ENCODE data around the gene BMP7.

DNA sequence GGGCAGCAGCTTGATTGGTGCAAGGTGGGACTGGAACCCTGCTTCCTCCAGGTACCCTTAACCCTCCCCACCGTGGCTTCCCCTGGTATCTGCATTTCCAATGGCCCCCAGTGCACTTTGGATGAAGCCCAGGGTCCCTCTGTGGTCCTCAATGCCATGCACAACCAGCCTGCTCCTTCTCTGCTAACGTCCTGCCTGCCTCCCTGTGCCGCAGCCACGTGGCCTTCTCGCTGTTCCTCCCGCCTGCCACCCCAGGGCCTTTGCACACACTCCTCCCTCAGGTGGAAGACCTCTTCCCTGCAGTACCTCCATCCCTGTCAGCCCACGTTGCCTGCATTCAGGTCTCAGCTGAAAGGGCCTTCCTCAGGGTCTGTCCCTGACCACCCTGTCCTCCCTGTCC is 101.6 kb downstream of the BMP7 start:
- TF ChIP-seq, protein P1, sequence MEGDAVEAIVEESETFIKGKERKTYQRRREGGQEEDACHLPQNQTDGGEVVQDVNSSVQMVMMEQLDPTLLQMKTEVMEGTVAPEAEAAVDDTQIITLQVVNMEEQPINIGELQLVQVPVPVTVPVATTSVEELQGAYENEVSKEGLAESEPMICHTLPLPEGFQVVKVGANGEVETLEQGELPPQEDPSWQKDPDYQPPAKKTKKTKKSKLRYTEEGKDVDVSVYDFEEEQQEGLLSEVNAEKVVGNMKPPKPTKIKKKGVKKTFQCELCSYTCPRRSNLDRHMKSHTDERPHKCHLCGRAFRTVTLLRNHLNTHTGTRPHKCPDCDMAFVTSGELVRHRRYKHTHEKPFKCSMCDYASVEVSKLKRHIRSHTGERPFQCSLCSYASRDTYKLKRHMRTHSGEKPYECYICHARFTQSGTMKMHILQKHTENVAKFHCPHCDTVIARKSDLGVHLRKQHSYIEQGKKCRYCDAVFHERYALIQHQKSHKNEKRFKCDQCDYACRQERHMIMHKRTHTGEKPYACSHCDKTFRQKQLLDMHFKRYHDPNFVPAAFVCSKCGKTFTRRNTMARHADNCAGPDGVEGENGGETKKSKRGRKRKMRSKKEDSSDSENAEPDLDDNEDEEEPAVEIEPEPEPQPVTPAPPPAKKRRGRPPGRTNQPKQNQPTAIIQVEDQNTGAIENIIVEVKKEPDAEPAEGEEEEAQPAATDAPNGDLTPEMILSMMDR (IDR thresholded peaks at IDR 0.05) = no peak
- TF ChIP-seq POLR2A (IDR thresholded peaks at IDR 0.05) (no peak), POLR2AphosphoS5 (IDR thresholded peaks at IDR 0.05; ENCODE audit: insufficient read depth in 1 of 2, low read depth in 1 of 2) (no peak)
